HepG2 (cell line): ENCODE results near the gene MASP1. TPM values are rescaled to one million over a fixed set of nuclear protein-coding genes. Genes with fewer than 3 reads are reported as not detected.

Source experiments
- ATAC-seq: fragments of 200-7000 bp; cut with Tn5 transposase; 3 replicates; pipeline ENCODE4 v1.9.1; 2020; ENCODE audit warnings: mild to moderate bottlenecking, moderate library complexity
- BruUV-seq: library from RNA; stranded (reverse); fragments of 400-500 nt; replicated peaks from 2 replicates; lab custom pipeline; 2021; lab: Mats Ljungman, UMichigan
- CTCF ChIA-PET: fragments of 300-600 bp; formaldehyde crosslinking; extraction: SDS; loops from one replicate; lab custom pipeline; 2021; ENCODE audit warnings: low total read pairs, inconsistent platforms, low intra/inter-chr PET ratio; lab: Yijun Ruan, JAX
- POLR2A ChIA-PET: fragments of 350-600 bp; sonication (Branson Sonifier 250); formaldehyde crosslinking; loops from one replicate; lab custom pipeline; 2020; ENCODE audit warnings: antibody characterized with exemption, inconsistent platforms; lab: Yijun Ruan, JAX
- DNase-seq: peaks from one replicate; pipeline ENCODE4 v3.0.0-alpha.2; 2015; ENCODE audit warnings: low spot score
- FAIRE-seq: peaks from 3 replicates; lab custom pipeline; 2011; peaks lifted over from hg19 to GRCh38; lab: Jason Lieb, UNC
- H2AFZ ChIP-seq: one replicate; pipeline ENCODE4 v1.6.1; 2011; ENCODE audit warnings: low read length, inconsistent platforms
- H3K27ac ChIP-seq: fragments of 300-600 bp; 3 replicates; pipeline ENCODE4 v1.8.0; 2011; ENCODE audit warnings: mixed run types, mild to moderate bottlenecking, mixed read lengths, low read length, inconsistent platforms; ENCODE audit not compliant: insufficient read depth; ENCODE audit errors: extremely low read length
- H3K27me3 ChIP-seq, 2 experiments: fragments of 200-600 bp in 1 of 2; 2 replicates in 1 of 2; 3 replicates in 1 of 2; pipeline versions ENCODE4 v1.6.0 to v1.8.0; 2011; ENCODE audit warnings: low read length in 2 of 2, mild to moderate bottlenecking in 2 of 2, moderate library complexity in 2 of 2, inconsistent platforms in 1 of 2; ENCODE audit not compliant: insufficient read depth in 2 of 2, control insufficient read depth in 1 of 2
- H3K36me3 ChIP-seq, 2 experiments: fragments of 200-600 bp in 1 of 2; replicated peaks in 1 of 2; 2 replicates in 1 of 2; 3 replicates in 1 of 2; pipeline versions ENCODE4 v1.5.1 to v1.8.0; 2011; ENCODE audit warnings: low read length in 2 of 2, inconsistent platforms in 1 of 2; ENCODE audit not compliant: insufficient read depth in 2 of 2, control insufficient read depth in 1 of 2
- H3K4me1 ChIP-seq: 2 replicates; pipeline ENCODE4 v1.5.1; 2012; ENCODE audit warnings: low read length, inconsistent platforms; ENCODE audit not compliant: insufficient read depth
- H3K4me2 ChIP-seq: 2 replicates; pipeline ENCODE4 v1.6.0; 2011; ENCODE audit warnings: low read depth, low read length, inconsistent platforms
- H3K4me3 ChIP-seq, 3 experiments: fragments of 200-600 bp in 1 of 3; sonication (generic), shearing (Covaris generic) in 1 of 3; replicated peaks in 1 of 3; 2 replicates each; pipeline ENCODE4 v1.5.1; 2011 to 2016; ENCODE audit warnings: low read length in 3 of 3, inconsistent platforms in 2 of 3, low read depth in 2 of 3, mild to moderate bottlenecking in 2 of 3, control low read depth in 1 of 3, mixed read lengths in 1 of 3; ENCODE audit not compliant: insufficient read depth in 1 of 3
- H3K79me2 ChIP-seq: one replicate; pipeline ENCODE4 v1.6.1; 2011; ENCODE audit warnings: low read length, inconsistent platforms; ENCODE audit not compliant: insufficient read depth
- H3K9ac ChIP-seq: 2 replicates; pipeline ENCODE4 v1.6.0; 2011; ENCODE audit warnings: mild to moderate bottlenecking, low read depth, low read length, inconsistent platforms; ENCODE audit not compliant: insufficient read depth
- H3K9me3 ChIP-seq: 2 replicates; pipeline ENCODE4 v1.5.1; 2012; ENCODE audit warnings: mild to moderate bottlenecking, low read length
- H4K20me1 ChIP-seq: 2 replicates; pipeline ENCODE4 v1.6.0; 2011; ENCODE audit warnings: inconsistent platforms, mild to moderate bottlenecking, low read length, moderate library complexity; ENCODE audit not compliant: insufficient read depth
- DRAP1 ChIP-seq: IDR thresholded peaks from 2 replicates; pipeline ENCODE4 v1.6.1; 2016; ENCODE audit warnings: missing genetic modification reagents, missing compliant biosample characterization
- EEA1 ChIP-seq: sonication (generic); formaldehyde crosslinking; IDR thresholded peaks from 2 replicates; pipeline ENCODE4 v1.5.1; 2020; ENCODE audit warnings: mild to moderate bottlenecking, missing genetic modification reagents, borderline replicate concordance
- FOXP4 ChIP-seq: sonication (generic); formaldehyde crosslinking; IDR thresholded peaks from 2 replicates; pipeline ENCODE4 v1.4.0; 2020; ENCODE audit warnings: missing genetic modification reagents
- MAFF ChIP-seq: IDR thresholded peaks from 2 replicates; pipeline ENCODE4 v1.6.1; 2011; ENCODE audit warnings: low read depth, low read length, improper control_type of control experiment
- MAFK ChIP-seq, 2 experiments: IDR thresholded peaks in 1 of 2; conservative IDR thresholded peaks in 1 of 2; 2 replicates each; pipeline ENCODE4 v1.6.1; 2011; ENCODE audit warnings: improper control_type of control experiment in 2 of 2, low read length in 2 of 2
- MIER3 ChIP-seq: IDR thresholded peaks from 2 replicates; pipeline ENCODE4 v1.6.1; 2016; ENCODE audit warnings: missing compliant biosample characterization, borderline replicate concordance
- POLR2G ChIP-seq: fragments of 200-400 bp; formaldehyde crosslinking; IDR thresholded peaks from 2 replicates; pipeline ENCODE4 v1.6.1; 2018; ENCODE audit warnings: mild to moderate bottlenecking, low read depth, low read length, moderate library complexity
- PREB ChIP-seq: sonication (generic); formaldehyde crosslinking; IDR thresholded peaks from 2 replicates; pipeline ENCODE4 v1.4.0; 2020; ENCODE audit warnings: missing genetic modification reagents
- ZBTB49 ChIP-seq: sonication (generic); formaldehyde crosslinking; IDR thresholded peaks from 2 replicates; pipeline ENCODE4 v1.4.0; 2020; ENCODE audit warnings: missing genetic modification reagents, borderline replicate concordance
- ZNF382 ChIP-seq: sonication (generic); formaldehyde crosslinking; IDR thresholded peaks from 2 replicates; pipeline ENCODE4 v1.5.0; 2020; ENCODE audit warnings: missing genetic modification reagents, mild to moderate bottlenecking, borderline replicate concordance
- ZNF558 ChIP-seq: sonication (generic); formaldehyde crosslinking; IDR thresholded peaks from 2 replicates; pipeline ENCODE4 v1.9.0; 2022; ENCODE audit warnings: mild to moderate bottlenecking, missing genetic modification reagents, borderline replicate concordance
- WGBS: methylation state at CpG from one replicate; pipeline ENCODE4 v1.1.6; 2017; ENCODE audit warnings: low lambda C conversion rate; 5-methylcytosine and 5-hydroxymethylcytosine counted together
- in situ Hi-C: cut with HindIII; loops from 2 replicates; pipeline ENCODE4 v1.10.0; 2017; ENCODE audit warnings: low pct_unique_long_range_greater_than_20kb; ENCODE audit not compliant: extremely low pct_ligation_motif_present
- intact Hi-C: fragments of 100-400 bp; cut with micrococcal nuclease; formaldehyde crosslinking; loops from one replicate; pipeline ENCODE4 v1.10.0; 2022; ENCODE audit not compliant: unreplicated experiment
- polyA plus RNA-seq, 8 experiments: library from polyadenylated mRNA; depleted of rRNA in 3 of 8; stranded (reverse) in 7 of 8; unstranded in 1 of 8; fragments of >200 nt; fragmentation: Illumina TruSeq in 4 of 8; extraction: Trizol in 4 of 8; gene quantifications; 2 replicates each; pipeline versions ENCODE4 v1.2.1 to v1.2.3, GENCODE V29; 2011 to 2016; ENCODE audit warnings: low read depth in 4 of 8, missing spikeins in 1 of 8, mixed read lengths in 1 of 8; ENCODE audit not compliant: insufficient read depth in 1 of 8
- total RNA-seq, 5 experiments: library from RNA; depleted of rRNA; stranded (reverse); fragments of >200 nt; fragmentation: Illumina TruSeq; extraction: Trizol; gene quantifications; 2 replicates each; pipeline ENCODE4 v1.2.3, GENCODE V29; 2016; ENCODE audit warnings: low read depth in 1 of 5
- TF ChIP-seq, protein P1 (sequence below): sonication (generic); formaldehyde crosslinking; IDR thresholded peaks from 2 replicates; pipeline ENCODE4 v1.5.1; 2020; ENCODE audit warnings: mild to moderate bottlenecking, missing genetic modification reagents, moderate library complexity
- TF ChIP-seq, protein P2 (sequence below): sonication (generic); formaldehyde crosslinking; IDR thresholded peaks from 2 replicates; pipeline ENCODE4 v1.4.0; 2020; ENCODE audit warnings: missing genetic modification reagents

The MASP1 gene
- total and polyA plus RNA-seq, 2 of the 13 experiments (the other 11 are each of a cell fraction or from before 2014, with no cell fraction given), result 10.8 to 56.0 TPM

DNA sequence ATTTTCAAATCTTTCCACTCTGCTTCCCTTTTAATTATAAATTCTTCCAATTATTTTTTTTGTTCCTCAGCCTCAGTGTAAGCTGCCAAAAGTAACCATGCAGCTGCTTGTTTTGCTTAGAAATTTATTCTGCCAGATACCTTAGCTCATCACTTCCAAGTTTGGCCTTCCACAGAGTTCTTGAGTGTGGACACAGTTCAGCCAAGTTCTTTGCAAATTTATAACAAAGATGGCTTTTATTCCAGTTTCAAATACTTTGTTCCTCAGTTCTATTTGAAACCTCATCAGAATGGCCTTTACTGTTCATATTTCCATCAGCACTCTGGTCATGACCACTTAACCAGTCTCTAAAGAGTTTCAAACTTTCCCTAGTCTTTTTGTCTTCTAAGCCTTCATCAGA lies 83.9 kb downstream of the MASP1 start (continued):
- TF ChIP-seq ZBTB49 (CRISPR knock-in tag) (no peak), PREB (CRISPR knock-in tag) (no peak), MIER3 (CRISPR knock-in tag) (no peak)
- TF ChIP-seq, protein P1, sequence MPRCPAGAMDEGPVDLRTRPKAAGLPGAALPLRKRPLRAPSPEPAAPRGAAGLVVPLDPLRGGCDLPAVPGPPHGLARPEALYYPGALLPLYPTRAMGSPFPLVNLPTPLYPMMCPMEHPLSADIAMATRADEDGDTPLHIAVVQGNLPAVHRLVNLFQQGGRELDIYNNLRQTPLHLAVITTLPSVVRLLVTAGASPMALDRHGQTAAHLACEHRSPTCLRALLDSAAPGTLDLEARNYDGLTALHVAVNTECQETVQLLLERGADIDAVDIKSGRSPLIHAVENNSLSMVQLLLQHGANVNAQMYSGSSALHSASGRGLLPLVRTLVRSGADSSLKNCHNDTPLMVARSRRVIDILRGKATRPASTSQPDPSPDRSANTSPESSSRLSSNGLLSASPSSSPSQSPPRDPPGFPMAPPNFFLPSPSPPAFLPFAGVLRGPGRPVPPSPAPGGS (CRISPR knock-in tag), result no peak

DNA sequence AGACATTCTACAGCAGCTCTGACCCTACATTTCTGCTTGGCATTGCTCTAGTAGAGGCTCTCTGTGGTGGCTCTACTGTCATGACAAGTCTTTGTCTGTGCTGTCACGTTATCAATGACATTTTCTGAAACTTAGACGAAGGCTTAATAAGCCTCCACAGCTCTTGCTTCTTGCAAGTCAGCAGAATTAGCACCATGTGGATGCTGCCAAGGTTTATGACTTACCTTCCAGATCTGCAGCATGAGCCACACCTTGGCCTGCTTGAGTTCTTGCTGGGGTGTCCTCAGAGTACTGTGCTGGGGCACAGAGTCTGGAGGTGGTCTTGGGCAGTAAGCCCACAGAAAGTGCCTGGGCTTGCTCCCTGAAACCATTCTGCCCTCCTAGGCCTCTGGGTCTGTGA lies 84.5 kb downstream of the MASP1 start:
- POLR2A ChIA-PET, result no interaction called here
- CTCF ChIA-PET, result no interaction called here
- in situ Hi-C loops (no loop called here), intact Hi-C loops (no loop called here)
- DNase-seq (no peak), ATAC-seq (no peak), FAIRE-seq (no peak)
- H3K79me2 ChIP-seq, result no peaks in the 10 kb centered on the region
- BruUV-seq, result no TSS peak
- H3K27ac ChIP-seq, result no peak overlapping the region
- no peak overlapping the region for H2AFZ ChIP-seq
- no peaks in the 10 kb centered on the region for H3K36me3 ChIP-seq
- H3K4me2 ChIP-seq, result no peak overlapping the region
- no peaks in the 10 kb centered on the region for H4K20me1 ChIP-seq
- H3K4me3 ChIP-seq, result no peak overlapping the region
- no peaks in the 10 kb centered on the region for H3K9me3 ChIP-seq
- 0% methylated on average over 2 of the region's 2 CpGs for whole genome bisulfite sequencing
- peaks cover 0 to 12% of the 10 kb centered on the region in 2 experiments; a peak in 1 of 5 replicates for H3K27me3 ChIP-seq
- H3K9ac ChIP-seq, result no peak overlapping the region
- H3K4me1 ChIP-seq, result peaks cover 9% of the 10 kb centered on the region
- TF ChIP-seq ZNF558 (CRISPR knock-in tag), result no peak
- TF ChIP-seq DRAP1, result no peak
- TF ChIP-seq FOXP4 (CRISPR knock-in tag), result no peak
- TF ChIP-seq, protein P2, sequence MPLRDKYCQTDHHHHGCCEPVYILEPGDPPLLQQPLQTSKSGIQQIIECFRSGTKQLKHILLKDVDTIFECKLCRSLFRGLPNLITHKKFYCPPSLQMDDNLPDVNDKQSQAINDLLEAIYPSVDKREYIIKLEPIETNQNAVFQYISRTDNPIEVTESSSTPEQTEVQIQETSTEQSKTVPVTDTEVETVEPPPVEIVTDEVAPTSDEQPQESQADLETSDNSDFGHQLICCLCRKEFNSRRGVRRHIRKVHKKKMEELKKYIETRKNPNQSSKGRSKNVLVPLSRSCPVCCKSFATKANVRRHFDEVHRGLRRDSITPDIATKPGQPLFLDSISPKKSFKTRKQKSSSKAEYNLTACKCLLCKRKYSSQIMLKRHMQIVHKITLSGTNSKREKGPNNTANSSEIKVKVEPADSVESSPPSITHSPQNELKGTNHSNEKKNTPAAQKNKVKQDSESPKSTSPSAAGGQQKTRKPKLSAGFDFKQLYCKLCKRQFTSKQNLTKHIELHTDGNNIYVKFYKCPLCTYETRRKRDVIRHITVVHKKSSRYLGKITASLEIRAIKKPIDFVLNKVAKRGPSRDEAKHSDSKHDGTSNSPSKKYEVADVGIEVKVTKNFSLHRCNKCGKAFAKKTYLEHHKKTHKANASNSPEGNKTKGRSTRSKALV (CRISPR knock-in tag), result no peak
- TF ChIP-seq POLR2G, result no peak
- peak; percentile 69 for TF ChIP-seq MAFF
- no peak for TF ChIP-seq EEA1
- TF ChIP-seq MAFK (conservative IDR thresholded peaks at IDR 0.05 in 1 of 2, IDR thresholded peaks at IDR 0.05 in 1 of 2; ENCODE audit: low read length in 2 of 2), result peak; percentile 63 to 69
- TF ChIP-seq ZNF382 (CRISPR knock-in tag), result no peak
